Measurements from ENCODE around the gene WAC.
A peak's percentile ranks its signal among the peaks of the same experiment; 100 is the strongest.
"Not testable (repeated sequence)": the region's sequence is repeated elsewhere in the genome, so short reads cannot be mapped to it uniquely, and the experiment has no call there.

WAC gene

DNA sequence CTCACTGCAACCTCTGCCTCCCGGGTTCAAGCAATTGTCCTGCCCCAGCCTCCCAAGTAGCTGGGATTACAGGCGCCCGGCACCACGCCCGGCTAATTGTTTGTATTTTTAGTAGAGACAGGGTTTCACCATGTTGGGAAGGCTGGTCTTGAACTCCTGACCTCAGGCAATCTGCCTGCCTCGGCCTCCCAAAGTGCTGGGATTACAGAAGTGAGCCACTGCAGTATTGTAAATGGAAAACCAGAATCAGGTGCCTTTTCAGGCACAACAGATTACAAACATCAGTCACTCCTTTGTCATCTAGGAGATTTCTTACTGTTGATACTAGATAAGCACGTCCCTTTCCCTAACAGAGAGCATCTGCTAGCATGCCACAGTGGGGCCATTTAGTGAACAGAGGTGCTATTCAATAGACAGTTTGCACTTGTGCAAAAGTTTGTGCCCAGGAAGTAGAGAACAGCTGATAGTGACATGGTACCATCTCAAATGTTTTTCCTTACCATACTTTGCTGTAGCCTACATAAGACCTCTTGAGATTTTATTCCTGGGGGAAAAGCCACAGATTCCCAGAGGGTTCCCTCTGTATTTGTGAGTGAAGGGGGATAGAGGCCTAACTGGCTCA is 24.5 kb upstream of the WAC start:
- H3K36me3 Mint-ChIP-seq (ENCODE audit: low read depth) = no peaks in the 10 kb centered on the region
- H3K9me3 Mint-ChIP-seq = no peaks in the 10 kb centered on the region
- H3K4me3 Mint-ChIP-seq = no peak overlapping the region
- peaks cover 16% of the 10 kb centered on the region for H3K4me1 Mint-ChIP-seq (ENCODE audit: low read depth)
- H3K27me3 Mint-ChIP-seq = no peaks in the 10 kb centered on the region
- intact Hi-C loops (cut with micrococcal nuclease) = no loop called here
- no peak overlapping the region for H3K27ac Mint-ChIP-seq

DNA sequence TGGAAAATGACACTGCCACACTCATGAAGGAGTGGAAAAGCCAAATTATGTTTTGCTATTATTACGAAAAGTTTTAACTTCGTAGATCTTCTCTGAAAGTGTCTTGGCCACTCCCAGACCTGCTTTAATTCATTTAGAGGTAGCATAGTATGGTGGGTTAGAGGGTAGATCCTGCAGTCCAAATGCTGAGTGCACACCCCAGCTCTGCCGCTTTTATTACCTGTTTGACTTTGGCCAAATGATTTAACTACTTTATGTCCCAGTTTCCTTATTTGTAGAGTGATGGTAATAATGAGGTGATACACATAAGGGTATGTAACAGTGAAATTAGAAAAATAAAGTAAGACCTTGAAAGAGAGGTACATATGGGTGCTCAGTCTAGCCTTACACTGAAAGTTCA is 23.6 kb upstream of the WAC start:
- Mint-ChIP-seq H3K27me3 (no peaks in the 10 kb centered on the region), H3K36me3 (ENCODE audit: low read depth) (no peaks in the 10 kb centered on the region), H3K4me3 (no peak overlapping the region), H3K4me1 (ENCODE audit: low read depth) (peaks cover 16% of the 10 kb centered on the region), H3K27ac (no peak overlapping the region), H3K9me3 (no peaks in the 10 kb centered on the region)
- intact Hi-C loops (cut with micrococcal nuclease) = no loop called here

DNA sequence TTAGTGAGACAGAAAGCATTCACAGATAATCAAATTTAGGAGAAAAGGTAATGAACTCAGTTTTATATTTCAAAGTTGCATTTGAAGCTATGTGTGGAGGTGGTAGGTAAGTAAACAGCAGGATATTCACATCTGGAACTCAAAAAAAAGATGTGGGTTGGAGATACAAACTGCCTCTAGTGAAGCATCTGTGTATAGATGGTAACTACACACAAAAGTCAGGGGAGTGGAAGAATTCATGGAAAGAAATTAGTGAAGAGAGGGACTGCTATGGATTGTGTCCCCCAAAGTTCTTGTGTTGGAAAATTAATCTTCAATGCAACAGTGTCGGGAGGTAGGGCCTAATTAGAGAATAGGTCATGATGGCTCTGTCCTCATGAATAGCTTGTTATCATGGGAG is 18.3 kb upstream of the WAC start:
- H3K4me3 Mint-ChIP-seq = no peak overlapping the region
- H3K36me3 Mint-ChIP-seq (ENCODE audit: low read depth) = no peaks in the 10 kb centered on the region
- H3K27me3 Mint-ChIP-seq = no peaks in the 10 kb centered on the region
- H3K9me3 Mint-ChIP-seq = peaks cover under 1% of the 10 kb centered on the region
- H3K4me1 Mint-ChIP-seq (ENCODE audit: low read depth) = no peaks in the 10 kb centered on the region
- intact Hi-C loops (cut with micrococcal nuclease) = no loop called here
- no peak overlapping the region for H3K27ac Mint-ChIP-seq

DNA sequence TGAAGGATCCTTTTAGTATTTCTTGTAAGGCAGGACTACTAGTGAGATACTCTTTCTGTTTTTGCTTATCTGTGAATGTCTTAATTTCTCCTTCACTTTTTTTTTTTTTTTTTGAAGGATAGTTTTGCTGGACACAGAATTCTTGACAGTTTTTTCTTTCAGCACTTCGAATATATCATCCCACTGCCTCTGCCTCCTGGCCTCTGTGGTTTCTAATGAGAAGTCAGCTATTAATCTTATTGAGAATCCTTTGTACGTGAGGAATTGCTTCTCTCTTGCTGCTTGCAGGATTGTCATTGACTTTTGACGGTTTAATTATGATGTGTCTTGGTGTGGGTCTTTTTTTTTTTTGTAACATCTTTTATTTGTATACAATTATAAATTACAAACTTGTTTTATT is 12.6 kb upstream of the WAC start:
- intact Hi-C loops (cut with micrococcal nuclease) = no loop called here
- H3K27ac Mint-ChIP-seq = no peak overlapping the region
- H3K4me3 Mint-ChIP-seq = no peak overlapping the region
- H3K36me3 Mint-ChIP-seq (ENCODE audit: low read depth) = peaks cover 28% of the 10 kb centered on the region
- no peaks in the 10 kb centered on the region for H3K27me3 Mint-ChIP-seq
- H3K4me1 Mint-ChIP-seq (ENCODE audit: low read depth) = no peaks in the 10 kb centered on the region
- H3K9me3 Mint-ChIP-seq = peaks cover 30% of the 10 kb centered on the region

DNA sequence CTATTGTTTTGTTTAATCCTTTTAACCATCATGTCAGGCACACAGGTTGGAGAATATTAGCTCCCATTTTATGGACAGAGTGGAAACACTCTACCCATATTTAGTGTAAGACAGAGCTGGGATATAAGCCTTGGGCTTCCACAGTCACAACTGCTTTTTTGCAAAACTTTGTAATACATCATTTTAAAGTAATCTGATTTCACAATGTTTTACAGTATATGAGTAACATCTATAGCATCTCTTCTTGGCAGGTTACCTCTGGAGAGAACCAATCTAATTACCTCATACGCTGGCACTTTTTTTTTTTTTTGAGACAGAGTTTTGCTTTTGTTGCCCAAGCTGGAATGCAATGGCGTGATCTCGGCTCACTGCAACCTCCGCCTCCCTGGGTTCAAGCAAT is 12.1 kb upstream of the WAC start:
- H3K27ac Mint-ChIP-seq; intact Hi-C loops (cut with micrococcal nuclease); H3K4me3 Mint-ChIP-seq; H3K4me1 Mint-ChIP-seq (ENCODE audit: low read depth); H3K27me3 Mint-ChIP-seq: not testable (repeated sequence)
- Mint-ChIP-seq H3K36me3 (ENCODE audit: low read depth) (peaks cover 33% of the 10 kb centered on the region), H3K9me3 (peaks cover 35% of the 10 kb centered on the region)

DNA sequence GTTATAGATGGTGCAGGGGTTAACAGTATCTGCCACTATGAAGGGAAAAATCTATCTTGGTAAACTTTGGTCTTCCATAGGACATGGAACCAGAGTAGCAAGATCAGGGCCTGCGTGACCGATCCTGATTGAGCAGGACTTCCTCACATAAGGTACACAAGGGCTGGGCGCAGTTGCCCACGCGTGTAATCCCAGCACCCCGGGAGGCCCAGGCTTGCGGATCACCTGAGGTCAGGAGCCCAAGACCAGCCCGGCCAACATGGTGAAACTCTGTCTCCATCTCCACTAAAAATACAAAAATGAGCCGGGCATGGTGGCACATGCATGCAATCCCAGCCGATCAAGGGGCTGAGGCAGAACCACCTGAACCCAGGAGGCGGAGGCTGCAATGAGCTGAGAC is 11.0 kb upstream of the WAC start:
- intact Hi-C loops (cut with micrococcal nuclease) = not testable (repeated sequence)

DNA sequence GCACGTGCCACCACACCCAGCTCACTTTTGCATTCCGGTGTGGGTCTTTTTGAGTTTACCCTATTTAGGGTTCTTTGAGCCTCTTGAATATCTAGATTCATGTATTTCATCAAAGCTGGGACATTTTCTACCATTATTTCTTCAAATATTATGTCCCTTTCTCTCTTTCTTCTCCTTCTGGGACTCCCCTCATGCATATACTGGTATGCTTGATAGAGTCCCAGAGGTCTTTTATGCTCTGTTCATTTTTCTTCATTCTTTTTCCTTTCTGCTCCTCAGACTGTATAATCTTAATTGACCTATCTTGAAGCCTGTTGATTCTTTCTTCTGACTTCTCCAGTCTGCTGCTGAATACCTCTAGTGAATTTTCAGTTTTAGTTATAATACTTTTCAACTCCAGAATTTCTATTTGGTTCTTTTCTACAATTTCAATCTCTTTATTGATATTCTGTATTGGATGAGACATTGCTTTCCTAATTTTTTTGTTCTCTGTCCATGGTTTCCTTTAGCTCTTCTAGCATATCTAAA is 9.1 kb upstream of the WAC start:
- peaks cover 39% of the 10 kb centered on the region for H3K9me3 Mint-ChIP-seq
- no peak overlapping the region for H3K4me3 Mint-ChIP-seq
- intact Hi-C loops (cut with micrococcal nuclease) = no loop called here
- H3K4me1 Mint-ChIP-seq (ENCODE audit: low read depth) = peaks cover 12% of the 10 kb centered on the region
- H3K36me3 Mint-ChIP-seq (ENCODE audit: low read depth) = peaks cover 49% of the 10 kb centered on the region
- H3K27me3 Mint-ChIP-seq = no peaks in the 10 kb centered on the region
- H3K27ac Mint-ChIP-seq = no peak overlapping the region

More for the DNA sequence above, 11.0 kb upstream of the WAC start:
- not testable (repeated sequence) for H3K27ac Mint-ChIP-seq; H3K4me3 Mint-ChIP-seq; H3K27me3 Mint-ChIP-seq; H3K4me1 Mint-ChIP-seq (ENCODE audit: low read depth)
- Mint-ChIP-seq H3K9me3 (peaks cover 39% of the 10 kb centered on the region), H3K36me3 (ENCODE audit: low read depth) (peaks cover 44% of the 10 kb centered on the region)

DNA sequence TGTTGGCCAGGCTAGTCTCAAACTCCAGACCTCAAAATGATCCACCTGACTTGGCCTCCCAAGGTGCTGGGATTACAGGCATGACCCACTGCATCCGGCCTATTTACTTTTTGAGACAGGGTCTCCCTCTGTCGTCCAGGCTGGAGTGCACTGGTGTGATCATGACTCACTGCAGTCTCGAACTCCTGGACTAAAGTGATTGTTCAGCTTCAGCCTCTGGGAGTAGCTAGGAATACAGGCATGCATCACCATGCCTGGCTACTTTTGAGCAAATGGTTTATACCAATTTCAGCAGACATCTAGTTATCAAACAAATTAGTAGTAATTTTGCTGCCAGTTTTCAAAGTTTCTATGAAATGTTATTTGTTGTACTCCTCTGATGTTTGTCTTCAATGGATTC is 2.2 kb upstream of the WAC start:
- intact Hi-C loops (cut with micrococcal nuclease) = no loop called here
- H3K4me1 Mint-ChIP-seq (ENCODE audit: low read depth) = peaks cover 56% of the 10 kb centered on the region
- H3K27ac Mint-ChIP-seq = peak overlapping the region; percentile 100
- peak overlapping the region; percentile 99 for H3K4me3 Mint-ChIP-seq
- peaks cover 81% of the 10 kb centered on the region for H3K36me3 Mint-ChIP-seq (ENCODE audit: low read depth)
- H3K9me3 Mint-ChIP-seq = peaks cover 5% of the 10 kb centered on the region
- H3K27me3 Mint-ChIP-seq = no peaks in the 10 kb centered on the region

DNA sequence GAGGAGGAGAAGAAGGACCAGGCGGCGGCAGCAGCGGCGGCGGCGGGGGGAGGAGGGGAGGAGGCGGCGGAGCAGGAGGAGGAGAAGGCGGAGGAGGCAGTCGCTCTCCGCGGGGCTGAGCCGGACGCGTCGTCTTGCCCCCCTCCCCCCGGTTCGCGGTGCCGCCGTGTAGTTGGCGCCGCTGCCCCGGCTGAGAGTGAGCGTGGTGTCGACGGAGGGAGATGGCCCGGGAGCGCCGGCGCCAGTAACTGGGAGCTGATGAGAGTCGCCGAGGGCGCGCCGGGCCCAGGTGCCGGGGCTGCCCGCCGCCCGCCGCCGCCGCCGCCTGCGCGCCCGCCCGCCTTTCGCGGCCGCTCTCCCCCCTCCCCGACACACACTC is 257 bp downstream of the WAC start:
- Mint-ChIP-seq H3K4me3 (peak overlapping the region; percentile 99), H3K27ac (peak overlapping the region; percentile 100), H3K36me3 (ENCODE audit: low read depth) (peaks cover 90% of the 10 kb centered on the region), H3K9me3 (no peaks in the 10 kb centered on the region), H3K4me1 (ENCODE audit: low read depth) (peaks cover 57% of the 10 kb centered on the region), H3K27me3 (no peaks in the 10 kb centered on the region)
- intact Hi-C loops (cut with micrococcal nuclease) = loop anchor here (2.0 kb wide), 1 partner anchor 100 kb away; no protein-coding TSS in a partner anchor

DNA sequence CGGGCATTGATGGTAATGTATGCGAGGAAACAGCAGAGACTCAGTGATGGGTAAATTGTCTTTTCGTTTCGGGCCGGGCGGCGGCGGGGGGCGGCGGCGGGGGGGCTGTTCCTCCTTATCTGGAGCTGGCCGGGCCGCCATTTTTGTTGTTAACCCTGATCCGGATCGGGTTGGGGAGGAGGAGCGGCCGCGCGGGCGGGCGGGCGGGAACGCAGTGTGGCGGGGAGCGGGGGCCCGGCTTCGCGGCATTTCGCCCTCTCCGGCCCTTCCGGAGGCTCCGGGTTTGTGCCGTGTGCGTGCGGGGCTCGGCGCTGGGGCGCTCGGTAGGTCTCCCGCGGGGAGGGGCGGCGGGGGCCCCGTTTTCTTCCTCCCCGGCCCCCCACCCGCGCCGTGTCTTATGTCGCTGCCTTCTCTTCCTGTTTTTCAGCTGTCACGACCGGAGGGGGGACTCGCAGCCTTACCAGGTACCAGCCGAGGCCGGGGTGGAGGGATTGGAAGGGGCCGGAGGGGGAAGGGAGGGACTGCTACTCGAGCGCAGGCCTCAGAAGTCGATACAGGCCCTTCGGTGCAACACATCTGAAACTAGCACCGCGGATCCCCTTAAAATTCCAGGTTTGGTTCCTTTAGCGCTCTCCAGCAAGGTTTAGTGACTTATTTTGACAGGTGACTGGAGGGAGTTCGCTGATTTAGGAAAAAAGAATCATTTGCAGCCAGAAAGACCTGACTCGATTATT is 820 bp downstream of the WAC start:
- intact Hi-C loops (cut with micrococcal nuclease) = loop anchor here (2.0 kb wide), 1 partner anchor 101 kb away; no protein-coding TSS in a partner anchor
- H3K27ac Mint-ChIP-seq = peak overlapping the region; percentile 100
- peaks cover 93% of the 10 kb centered on the region for H3K36me3 Mint-ChIP-seq (ENCODE audit: low read depth)
- H3K9me3 Mint-ChIP-seq = no peaks in the 10 kb centered on the region
- H3K27me3 Mint-ChIP-seq = no peaks in the 10 kb centered on the region
- peak overlapping the region; percentile 99 for H3K4me3 Mint-ChIP-seq
- peaks cover 58% of the 10 kb centered on the region for H3K4me1 Mint-ChIP-seq (ENCODE audit: low read depth)

DNA sequence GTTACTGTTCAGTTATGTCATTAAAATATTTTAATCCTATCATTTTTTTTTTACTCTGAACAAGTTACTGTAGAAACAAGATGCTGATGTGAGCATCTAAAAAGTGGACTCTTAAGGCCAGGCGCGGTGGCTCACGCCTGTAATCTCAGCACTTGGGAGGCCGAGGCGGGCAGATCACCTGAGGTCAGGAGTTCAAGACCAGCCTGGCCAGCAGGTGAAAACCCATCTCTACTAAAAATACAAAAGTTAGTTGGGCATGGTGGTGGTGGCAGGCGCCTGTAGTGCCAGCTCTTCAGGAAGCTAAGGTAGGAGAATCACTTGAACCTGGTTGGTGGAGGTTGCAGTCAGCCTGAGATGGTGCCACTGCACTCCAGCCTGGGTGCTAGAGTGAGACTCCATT is 2.9 kb downstream of the WAC start:
- intact Hi-C loops (cut with micrococcal nuclease) = no loop called here
- H3K9me3 Mint-ChIP-seq = no peaks in the 10 kb centered on the region
- H3K4me3 Mint-ChIP-seq = no peak overlapping the region
- peaks cover 42% of the 10 kb centered on the region for H3K4me1 Mint-ChIP-seq (ENCODE audit: low read depth)
- peaks cover 92% of the 10 kb centered on the region for H3K36me3 Mint-ChIP-seq (ENCODE audit: low read depth)
- H3K27ac Mint-ChIP-seq = no peak overlapping the region
- no peaks in the 10 kb centered on the region for H3K27me3 Mint-ChIP-seq

DNA sequence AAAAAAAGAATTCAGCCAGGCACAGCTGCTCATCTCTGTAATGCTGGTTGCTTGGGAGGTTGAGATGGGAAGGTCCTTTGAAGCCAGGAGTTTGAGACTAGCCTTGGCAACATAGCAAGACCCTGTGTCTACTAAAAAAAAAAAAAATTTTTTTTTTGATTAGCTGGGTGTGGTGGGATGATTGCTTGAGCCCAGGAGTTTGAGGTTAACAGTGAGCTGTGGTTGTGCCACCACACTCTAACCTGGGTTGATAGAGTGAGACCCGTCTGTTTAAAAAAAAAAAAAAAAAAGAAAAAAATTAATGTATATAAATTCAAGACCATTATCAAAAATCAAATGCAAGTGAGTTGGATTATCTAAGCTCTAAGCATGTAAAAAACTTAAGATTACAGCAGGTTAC is 5.7 kb downstream of the WAC start:
- H3K27me3 Mint-ChIP-seq = no peaks in the 10 kb centered on the region
- intact Hi-C loops (cut with micrococcal nuclease) = no loop called here
- H3K9me3 Mint-ChIP-seq = no peaks in the 10 kb centered on the region
- peaks cover 47% of the 10 kb centered on the region for H3K4me1 Mint-ChIP-seq (ENCODE audit: low read depth)
- peaks cover 91% of the 10 kb centered on the region for H3K36me3 Mint-ChIP-seq (ENCODE audit: low read depth)
- H3K27ac Mint-ChIP-seq = no peak overlapping the region
- H3K4me3 Mint-ChIP-seq = no peak overlapping the region

DNA sequence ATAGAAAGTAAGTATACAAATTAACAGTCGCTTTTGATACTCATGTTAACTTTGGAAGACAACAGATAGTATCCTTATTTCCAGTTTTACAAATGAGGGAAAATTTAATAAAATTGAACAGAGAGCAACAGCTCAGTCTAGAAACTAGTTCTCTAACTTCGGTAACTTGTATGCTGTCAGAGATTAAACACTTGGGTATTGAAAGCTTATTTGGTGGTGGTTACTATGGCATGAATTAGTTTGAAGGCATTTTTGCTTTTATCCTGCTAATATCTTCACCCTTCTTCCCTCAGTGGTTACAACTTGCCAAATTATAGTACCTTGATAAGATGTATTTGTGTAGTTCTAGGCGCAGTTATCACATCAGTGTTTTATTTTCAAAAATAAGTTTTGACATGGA is 7.2 kb downstream of the WAC start:
- Mint-ChIP-seq H3K4me3 (no peak overlapping the region), H3K27me3 (no peaks in the 10 kb centered on the region), H3K27ac (no peak overlapping the region), H3K4me1 (ENCODE audit: low read depth) (peaks cover 37% of the 10 kb centered on the region), H3K9me3 (no peaks in the 10 kb centered on the region), H3K36me3 (ENCODE audit: low read depth) (peaks cover 93% of the 10 kb centered on the region)
- intact Hi-C loops (cut with micrococcal nuclease) = no loop called here

DNA sequence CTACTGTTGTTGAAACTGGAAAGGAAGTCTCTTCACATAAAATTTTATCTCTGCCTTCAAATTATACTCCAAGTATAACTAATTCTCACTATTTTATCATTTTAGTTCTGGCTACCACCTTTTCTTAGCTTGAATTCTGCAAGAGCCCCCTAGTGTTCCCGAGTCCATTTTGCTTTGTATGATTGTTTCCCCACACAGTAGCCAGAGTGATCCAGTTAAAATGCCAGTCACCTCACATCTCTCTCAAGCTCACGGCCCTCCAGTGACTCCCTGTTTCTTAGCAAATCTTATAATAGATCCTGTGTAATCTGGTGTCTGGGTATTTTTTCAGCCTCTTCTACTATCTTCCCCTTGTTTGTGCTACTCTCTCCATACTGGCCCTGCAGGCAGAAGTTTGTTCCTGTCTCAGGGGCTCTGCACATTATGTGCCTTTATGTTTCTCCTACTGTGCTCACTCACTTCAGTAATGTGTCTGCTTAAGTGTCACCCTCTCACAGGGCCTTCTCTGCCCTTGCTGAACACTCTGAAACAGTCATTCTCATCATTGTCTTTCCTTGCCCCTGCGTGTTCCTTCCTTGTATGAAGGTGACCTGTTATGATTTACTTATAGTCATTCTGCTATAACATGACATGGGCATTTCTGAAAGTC is 8.9 kb downstream of the WAC start:
- no peak overlapping the region for H3K4me3 Mint-ChIP-seq
- peaks cover 79% of the 10 kb centered on the region for H3K36me3 Mint-ChIP-seq (ENCODE audit: low read depth)
- intact Hi-C loops (cut with micrococcal nuclease) = no loop called here
- peak overlapping the region; percentile 15 for H3K27ac Mint-ChIP-seq
- no peaks in the 10 kb centered on the region for H3K27me3 Mint-ChIP-seq
- H3K9me3 Mint-ChIP-seq = no peaks in the 10 kb centered on the region
- peaks cover 33% of the 10 kb centered on the region for H3K4me1 Mint-ChIP-seq (ENCODE audit: low read depth)
